CD4-positive, alpha-beta T cell (primary cell): ENCODE data around the gene KRTAP5-1. TPM values are rescaled to one million over a fixed set of nuclear protein-coding genes. Genes with fewer than 3 reads are reported as not detected.
"Not testable (repeated sequence)": the region's sequence is repeated elsewhere in the genome, so short reads cannot be mapped to it uniquely, and the experiment has no call there.

Source experiments
- ATAC-seq: fragments of 200-7000 bp; cut with Tn5 transposase; one replicate; pipeline ENCODE4 v1.10.0; 2022; ENCODE audit warnings: mild to moderate bottlenecking; ENCODE audit not compliant: poor library complexity
- CTCF ChIA-PET: fragments of 350-600 bp; sonication (Branson Sonifier 250); formaldehyde crosslinking; loops from one replicate; lab custom pipeline; 2021; ENCODE audit warnings: antibody characterized with exemption, inconsistent platforms; lab: Charles Lee
- POLR2A ChIA-PET: fragments of 350-600 bp; sonication (Branson Sonifier 250); formaldehyde crosslinking; loops from one replicate; lab custom pipeline; 2021; ENCODE audit warnings: antibody characterized with exemption, inconsistent platforms; lab: Charles Lee
- DNase-seq, 14 experiments: peaks; one replicate each; pipeline ENCODE4 v3.0.0-alpha.2; 2013 to 2020; ENCODE audit warnings: mixed read lengths in 2 of 14
- H3K27ac ChIP-seq, 2 donors: one replicate each; pipeline versions ENCODE4 v1.5.1 to v1.7.0; 2013; ENCODE audit warnings: low read length in 2 of 2, low read depth in 1 of 2, mild to moderate bottlenecking in 1 of 2
- H3K27me3 ChIP-seq, 2 experiments: 1 replicate in 1 of 2; 2 replicates in 1 of 2; pipeline versions ENCODE4 v1.6.1 to v1.7.0; 2013; ENCODE audit warnings: low read length in 2 of 2, control low read depth in 1 of 2, mild to moderate bottlenecking in 1 of 2, moderate library complexity in 1 of 2; ENCODE audit not compliant: insufficient read depth in 2 of 2, control insufficient read depth in 1 of 2
- H3K36me3 ChIP-seq: one replicate; pipeline ENCODE4 v1.6.1; 2013; ENCODE audit warnings: low read length, control low read depth; ENCODE audit not compliant: insufficient read depth
- H3K4me1 ChIP-seq: one replicate; pipeline ENCODE4 v1.6.1; 2013; ENCODE audit warnings: low read length, control low read depth; ENCODE audit not compliant: insufficient read depth
- H3K4me3 ChIP-seq: one replicate; pipeline ENCODE4 v1.5.1; 2013; ENCODE audit warnings: mild to moderate bottlenecking, low read length, moderate library complexity
- H3K9me3 ChIP-seq, 2 experiments: 1 replicate in 1 of 2; 2 replicates in 1 of 2; pipeline versions ENCODE4 v1.6.1 to v1.7.0; 2013; ENCODE audit warnings: low read length in 2 of 2, mild to moderate bottlenecking in 2 of 2, control low read depth in 1 of 2, moderate library complexity in 1 of 2; ENCODE audit not compliant: control insufficient read depth in 1 of 2, insufficient read depth in 1 of 2
- H3K27ac Mint-ChIP-seq: one replicate; pipeline ENCODE4 v1.8.0; 2020; ENCODE audit warnings: mixed read lengths
- H3K27me3 Mint-ChIP-seq: one replicate; pipeline ENCODE4 v1.8.0; 2021; ENCODE audit warnings: mixed read lengths
- H3K36me3 Mint-ChIP-seq: one replicate; pipeline ENCODE4 v1.8.0; 2021; ENCODE audit warnings: low read depth, mixed read lengths
- H3K4me1 Mint-ChIP-seq: one replicate; pipeline ENCODE4 v1.8.0; 2021; ENCODE audit warnings: low read depth, mixed read lengths
- H3K4me3 Mint-ChIP-seq: one replicate; pipeline ENCODE4 v1.8.0; 2020; ENCODE audit warnings: mild to moderate bottlenecking, mixed read lengths
- H3K9me3 Mint-ChIP-seq: one replicate; pipeline ENCODE4 v1.8.0; 2020; ENCODE audit warnings: mixed read lengths
- intact Hi-C, 2 experiments: fragments of 100-400 bp; cut with DNase I in 1 of 2; cut with micrococcal nuclease in 1 of 2; formaldehyde crosslinking; loops; one replicate each; pipeline versions ENCODE4 v1.15.1 to v1.9.0; 2023 to 2025; cut with DNase I, micrococcal nuclease
- total RNA-seq, 174 experiments: library from RNA in 2 of 174; stranded (reverse) in 2 of 174; gene quantifications; one replicate each; pipeline ENCODE4 v1.2.3 and lab custom pipeline; 2021 to 2026
- TF ChIP-seq, protein P1 (sequence below): fragments of 200-600 bp; IDR thresholded peaks from one replicate; pipeline ENCODE4 v1.8.0; 2022; ENCODE audit warnings: antibody characterized with exemption, mild to moderate bottlenecking

KRTAP5-1 gene
- total RNA-seq, 2 experiments from 2014 or later: not detected

DNA sequence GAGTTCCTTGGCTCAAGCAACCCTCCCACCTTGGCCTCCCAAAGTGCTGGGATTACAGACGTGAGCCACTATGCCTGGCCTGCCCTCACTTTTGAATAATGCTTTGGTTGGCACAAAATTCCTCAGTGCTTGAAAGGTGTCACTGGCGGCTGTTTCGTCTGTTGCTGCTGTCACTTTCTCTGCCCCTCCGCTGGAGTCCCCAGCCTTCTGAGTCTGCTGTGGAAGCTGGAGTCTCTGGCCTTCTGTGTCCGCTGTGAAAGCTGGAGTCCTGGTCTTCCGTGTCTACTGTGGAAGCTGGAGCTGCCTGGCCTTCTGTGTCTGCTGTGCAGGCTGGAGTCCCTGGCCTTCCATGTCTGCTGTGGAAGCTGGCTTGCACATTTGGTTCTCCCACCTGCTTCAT lies 4.9 kb upstream of the KRTAP5-1 start:
- Histone ChIP-seq H3K27ac (no peak overlapping the region), H3K4me1 (peaks cover 39% of the 10 kb centered on the region), H3K27me3 (peaks cover 0 to 2% of the 10 kb centered on the region in 2 experiments), H3K4me3 (no peak overlapping the region), H3K36me3 (no peaks in the 10 kb centered on the region), H3K9me3 (peaks cover 0 to 11% of the 10 kb centered on the region in 2 experiments)
- TF ChIP-seq, protein P1, sequence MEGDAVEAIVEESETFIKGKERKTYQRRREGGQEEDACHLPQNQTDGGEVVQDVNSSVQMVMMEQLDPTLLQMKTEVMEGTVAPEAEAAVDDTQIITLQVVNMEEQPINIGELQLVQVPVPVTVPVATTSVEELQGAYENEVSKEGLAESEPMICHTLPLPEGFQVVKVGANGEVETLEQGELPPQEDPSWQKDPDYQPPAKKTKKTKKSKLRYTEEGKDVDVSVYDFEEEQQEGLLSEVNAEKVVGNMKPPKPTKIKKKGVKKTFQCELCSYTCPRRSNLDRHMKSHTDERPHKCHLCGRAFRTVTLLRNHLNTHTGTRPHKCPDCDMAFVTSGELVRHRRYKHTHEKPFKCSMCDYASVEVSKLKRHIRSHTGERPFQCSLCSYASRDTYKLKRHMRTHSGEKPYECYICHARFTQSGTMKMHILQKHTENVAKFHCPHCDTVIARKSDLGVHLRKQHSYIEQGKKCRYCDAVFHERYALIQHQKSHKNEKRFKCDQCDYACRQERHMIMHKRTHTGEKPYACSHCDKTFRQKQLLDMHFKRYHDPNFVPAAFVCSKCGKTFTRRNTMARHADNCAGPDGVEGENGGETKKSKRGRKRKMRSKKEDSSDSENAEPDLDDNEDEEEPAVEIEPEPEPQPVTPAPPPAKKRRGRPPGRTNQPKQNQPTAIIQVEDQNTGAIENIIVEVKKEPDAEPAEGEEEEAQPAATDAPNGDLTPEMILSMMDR: no peak
- no peak for DNase-seq
- intact Hi-C loops: no loop called here
- Mint-ChIP-seq H3K36me3 (peaks cover 5% of the 10 kb centered on the region), H3K9me3 (no peaks in the 10 kb centered on the region), H3K4me3 (no peak overlapping the region), H3K27ac (peak overlapping the region; percentile 27), H3K4me1 (peaks cover 17% of the 10 kb centered on the region), H3K27me3 (peaks cover 14% of the 10 kb centered on the region)
- ATAC-seq: no peak
- ChIA-PET POLR2A (interaction anchor here (0.6 to 3.5 kb wide), 2 partner anchors 16 to 50 kb away, joined by 3 to 34 read pairs; no protein-coding TSS in a partner anchor), CTCF (interaction anchor here (4.1 kb wide), 1 partner anchor 16 kb away, joined by 22 read pairs; no protein-coding TSS in a partner anchor)

DNA sequence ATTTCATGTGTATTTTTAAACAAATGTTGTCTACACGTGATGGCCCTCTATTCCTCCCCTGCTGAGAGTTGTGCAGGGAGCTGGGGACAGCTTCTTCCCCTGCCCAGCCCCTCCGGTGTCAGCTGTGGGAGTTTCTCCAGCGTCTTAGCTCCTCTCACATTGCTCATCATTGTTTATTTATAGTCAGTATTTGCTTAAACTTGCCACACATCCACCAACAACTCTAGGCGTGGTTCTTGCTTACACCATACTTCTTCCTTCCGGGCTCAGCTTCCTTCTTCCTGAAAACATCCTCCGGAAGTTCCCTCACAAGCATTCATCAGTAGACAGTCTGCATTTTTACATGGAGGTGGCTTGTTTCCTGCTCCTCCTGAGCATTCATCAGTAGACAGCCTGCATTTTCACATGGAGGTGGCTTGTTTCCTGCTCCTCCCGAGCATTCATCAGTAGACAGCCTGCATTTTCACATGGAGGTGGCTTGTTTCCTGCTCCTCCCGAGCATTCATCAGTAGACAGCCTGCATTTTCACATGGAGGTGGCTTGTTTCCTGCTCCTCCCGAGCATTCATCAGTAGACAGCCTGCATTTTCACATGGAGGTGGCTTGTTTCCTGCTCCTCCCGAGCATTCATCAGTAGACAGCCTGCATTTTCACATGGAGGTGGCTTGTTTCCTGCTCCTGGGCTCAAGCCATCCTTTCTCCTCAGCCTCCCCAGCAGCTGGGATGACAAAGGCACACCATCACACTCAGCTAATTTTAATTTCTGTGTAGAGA lies 4.3 kb upstream of the KRTAP5-1 start:
- Mint-ChIP-seq H3K27me3 (peaks cover 16% of the 10 kb centered on the region), H3K4me3 (peak overlapping the region; percentile 57), H3K4me1 (peaks cover 17% of the 10 kb centered on the region), H3K27ac (peak overlapping the region; percentile 85)
- H3K9me3 ChIP-seq: peaks cover 0 to 11% of the 10 kb centered on the region in 2 experiments
- intact Hi-C loops, H3K27me3 ChIP-seq, H3K36me3 ChIP-seq, H3K36me3 Mint-ChIP-seq, H3K9me3 Mint-ChIP-seq: not testable (repeated sequence)
- ATAC-seq: peak; percentile 83
- H3K27ac ChIP-seq: peak overlapping the region; percentile 44 to 57
- peaks cover 45% of the 10 kb centered on the region for H3K4me1 ChIP-seq
- POLR2A ChIA-PET: interaction anchor here (0.6 to 3.5 kb wide), 7 partner anchors 8 to 50 kb away, joined by 3 to 34 read pairs (median 3); partner anchors contain the start of genes DUSP8 and KRTAP5-2
- DNase-seq: peak in 5 of 14 experiments; percentile 22 to 83 (median 67)
- CTCF ChIA-PET: interaction anchor here (4.1 kb wide), 1 partner anchor 15 kb away, joined by 22 read pairs; no protein-coding TSS in a partner anchor
- peak overlapping the region; percentile 7 for H3K4me3 ChIP-seq

DNA sequence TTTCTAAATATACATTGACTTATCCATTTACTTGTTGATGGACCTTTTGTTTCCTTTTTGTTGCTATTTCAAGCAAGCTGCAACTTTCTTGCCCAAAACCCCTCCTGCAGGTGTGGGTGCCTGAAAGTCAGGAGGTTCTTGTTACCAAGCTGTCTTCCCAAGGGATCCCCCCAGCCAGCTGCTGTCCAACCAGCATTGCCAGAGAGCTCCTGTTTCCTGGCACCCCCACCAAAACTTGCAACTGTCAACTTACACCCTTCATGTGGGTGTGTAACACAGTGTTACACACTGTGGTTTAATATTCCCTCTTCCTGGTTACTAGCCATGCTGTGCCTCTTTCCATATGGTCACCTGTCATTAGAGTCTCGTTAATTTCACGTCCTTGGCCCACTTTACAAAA lies 1.6 kb upstream of the KRTAP5-1 start:
- Mint-ChIP-seq H3K27ac (no peak overlapping the region), H3K36me3 (peaks cover 5% of the 10 kb centered on the region), H3K4me1 (peaks cover 17% of the 10 kb centered on the region), H3K27me3 (peaks cover 7% of the 10 kb centered on the region), H3K9me3 (no peaks in the 10 kb centered on the region), H3K4me3 (no peak overlapping the region)
- DNase-seq: no peak
- Histone ChIP-seq H3K36me3 (no peaks in the 10 kb centered on the region), H3K4me3 (no peak overlapping the region), H3K9me3 (peaks cover 0 to 11% of the 10 kb centered on the region in 2 experiments), H3K27me3 (no peaks in the 10 kb centered on the region), H3K27ac (no peak overlapping the region), H3K4me1 (peaks cover 55% of the 10 kb centered on the region)
- ChIA-PET CTCF (interaction anchor here (1.6 kb wide), 1 partner anchor 12 kb away, joined by 7 read pairs; no protein-coding TSS in a partner anchor), POLR2A (no interaction called here)
- TF ChIP-seq, protein P1: no peak
- intact Hi-C loops: no loop called here
- no peak for ATAC-seq

DNA sequence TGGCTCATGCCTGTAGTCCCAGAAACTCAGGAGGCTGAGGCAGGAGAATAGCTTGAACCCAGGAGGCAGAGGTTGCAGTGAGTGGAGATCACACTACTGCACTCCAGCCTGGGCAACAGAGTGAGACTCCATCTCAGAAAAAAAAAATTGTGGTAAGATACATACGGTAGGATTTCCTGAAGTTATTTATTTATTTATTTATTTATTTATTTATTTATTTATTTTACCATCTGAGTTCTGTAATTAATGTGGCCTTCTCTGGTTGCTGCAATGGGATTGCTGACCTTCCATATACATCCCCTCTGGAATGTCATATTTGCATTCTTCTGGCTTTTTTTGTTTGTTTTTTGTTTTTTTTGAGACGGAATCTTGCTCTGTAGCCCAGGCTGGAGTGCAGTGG lies 2.2 kb downstream of the KRTAP5-1 start:
- H3K4me3 Mint-ChIP-seq: not testable (repeated sequence)
- CTCF ChIA-PET: interaction anchor here (0.7 kb wide), 1 partner anchor 445 kb away, joined by 3 read pairs; no protein-coding TSS in a partner anchor

More for the DNA sequence above, 2.2 kb downstream of the KRTAP5-1 start:
- H3K27ac Mint-ChIP-seq, H3K27me3 ChIP-seq, H3K27ac ChIP-seq, H3K4me3 ChIP-seq, H3K9me3 Mint-ChIP-seq, POLR2A ChIA-PET, H3K4me1 Mint-ChIP-seq, H3K36me3 Mint-ChIP-seq, H3K36me3 ChIP-seq, intact Hi-C loops, H3K27me3 Mint-ChIP-seq, ATAC-seq, DNase-seq: not testable (repeated sequence)
- H3K9me3 ChIP-seq: peaks cover 7 to 12% of the 10 kb centered on the region in 2 experiments
- H3K4me1 ChIP-seq: peaks cover 32% of the 10 kb centered on the region
